ENCODE results near the gene PDE2A. TPM values are rescaled to one million over a fixed set of nuclear protein-coding genes. Genes with fewer than 3 reads are reported as not detected.

PDE2A gene
- total RNA-seq, 6 experiments from 2014 or later = 11.2 to 46.3 (median 22.8) TPM

GRCh38 chr11:72598466-72598865 is 75.8 kb downstream of the PDE2A start:
- no peaks in the 10 kb centered on the region for H3K27me3 ChIP-seq
- H3K4me3 ChIP-seq = no peak overlapping the region
- no peaks in the 10 kb centered on the region for H3K9me3 ChIP-seq
- DNase-seq (no peak), ATAC-seq (peak in 3 of 4 donors; percentile 17 to 41 (median 26))
- intact Hi-C loops (cut with DNase I) = loop anchor here in 1 of 2 donors (5.0 kb wide), 1 partner anchor 49 kb away; no protein-coding TSS in a partner anchor
- no peaks in the 10 kb centered on the region for H3K36me3 ChIP-seq
- TF ChIP-seq, protein P1, sequence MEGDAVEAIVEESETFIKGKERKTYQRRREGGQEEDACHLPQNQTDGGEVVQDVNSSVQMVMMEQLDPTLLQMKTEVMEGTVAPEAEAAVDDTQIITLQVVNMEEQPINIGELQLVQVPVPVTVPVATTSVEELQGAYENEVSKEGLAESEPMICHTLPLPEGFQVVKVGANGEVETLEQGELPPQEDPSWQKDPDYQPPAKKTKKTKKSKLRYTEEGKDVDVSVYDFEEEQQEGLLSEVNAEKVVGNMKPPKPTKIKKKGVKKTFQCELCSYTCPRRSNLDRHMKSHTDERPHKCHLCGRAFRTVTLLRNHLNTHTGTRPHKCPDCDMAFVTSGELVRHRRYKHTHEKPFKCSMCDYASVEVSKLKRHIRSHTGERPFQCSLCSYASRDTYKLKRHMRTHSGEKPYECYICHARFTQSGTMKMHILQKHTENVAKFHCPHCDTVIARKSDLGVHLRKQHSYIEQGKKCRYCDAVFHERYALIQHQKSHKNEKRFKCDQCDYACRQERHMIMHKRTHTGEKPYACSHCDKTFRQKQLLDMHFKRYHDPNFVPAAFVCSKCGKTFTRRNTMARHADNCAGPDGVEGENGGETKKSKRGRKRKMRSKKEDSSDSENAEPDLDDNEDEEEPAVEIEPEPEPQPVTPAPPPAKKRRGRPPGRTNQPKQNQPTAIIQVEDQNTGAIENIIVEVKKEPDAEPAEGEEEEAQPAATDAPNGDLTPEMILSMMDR (IDR thresholded peaks at IDR 0.05) = no peak
- no peak for TF ChIP-seq POLR2A (IDR thresholded peaks at IDR 0.05)
- no peaks in the 10 kb centered on the region for H3K4me1 ChIP-seq
- 36% methylated on average over 4 of the region's 6 CpGs for WGBS (ENCODE audit: insufficient coverage, low coverage, low lambda C conversion rate, missing lambda C conversion rate)
- no peak overlapping the region for H3K27ac ChIP-seq

GRCh38 chr11:72597721-72598120 is 76.5 kb downstream of the PDE2A start:
- H3K36me3 ChIP-seq = no peaks in the 10 kb centered on the region
- DNase-seq = no peak
- no peak overlapping the region for H3K27ac ChIP-seq
- no peaks in the 10 kb centered on the region for H3K27me3 ChIP-seq
- H3K4me3 ChIP-seq = no peak overlapping the region
- no peaks in the 10 kb centered on the region for H3K9me3 ChIP-seq
- H3K4me1 ChIP-seq = no peaks in the 10 kb centered on the region
- intact Hi-C loops (cut with DNase I) = loop anchor here in 1 of 2 donors (5.0 kb wide), 1 partner anchor 50 kb away; no protein-coding TSS in a partner anchor
- WGBS (ENCODE audit: insufficient coverage, low coverage, low lambda C conversion rate, missing lambda C conversion rate) = 48% methylated on average over 3 of the region's 3 CpGs
- ATAC-seq = peak in 3 of 4 donors; percentile 12 to 41 (median 14)
- TF ChIP-seq POLR2A (IDR thresholded peaks at IDR 0.05) = no peak

DNA sequence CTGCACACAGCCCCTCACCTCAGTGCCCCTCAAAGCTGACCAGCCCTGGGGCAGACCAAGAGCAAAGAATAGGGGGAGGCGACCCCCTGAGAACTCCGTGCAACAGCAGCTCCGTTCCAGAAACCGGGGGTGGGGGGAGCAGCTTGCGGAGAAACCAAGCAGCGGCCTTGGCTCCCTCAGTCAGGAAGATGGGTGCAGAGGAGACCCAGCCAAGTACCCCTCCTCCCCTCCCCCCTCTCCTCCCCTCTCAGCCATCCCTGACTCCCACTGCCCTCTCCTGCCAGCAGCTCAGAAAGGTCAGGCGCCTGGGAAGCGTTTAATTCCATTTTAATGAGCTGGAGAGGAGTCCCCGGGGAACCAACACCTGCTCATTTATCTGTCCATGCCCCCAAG is 78.9 kb downstream of the PDE2A start:
- peaks cover 0 to 2% (median 0%) of the 10 kb centered on the region in 4 donors for H3K4me1 ChIP-seq
- TF ChIP-seq, protein P1 (IDR thresholded peaks at IDR 0.05) = no peak
- no peak for TF ChIP-seq POLR2A (IDR thresholded peaks at IDR 0.05)
- H3K9me3 ChIP-seq = no peaks in the 10 kb centered on the region
- H3K27me3 ChIP-seq = peaks cover 0 to 11% of the 10 kb centered on the region in 2 donors
- H3K27ac ChIP-seq = no peak overlapping the region
- no peak overlapping the region for H3K4me3 ChIP-seq
- H3K36me3 ChIP-seq = no peaks in the 10 kb centered on the region
- WGBS (ENCODE audit: insufficient coverage, low coverage, low lambda C conversion rate, missing lambda C conversion rate) = 41% methylated on average over 6 of the region's 9 CpGs
- ATAC-seq (no peak), DNase-seq (no peak)
- intact Hi-C loops (cut with DNase I) = loop anchor here in 1 of 2 donors (5.0 kb wide), 1 partner anchor 52 kb away; no protein-coding TSS in a partner anchor

DNA sequence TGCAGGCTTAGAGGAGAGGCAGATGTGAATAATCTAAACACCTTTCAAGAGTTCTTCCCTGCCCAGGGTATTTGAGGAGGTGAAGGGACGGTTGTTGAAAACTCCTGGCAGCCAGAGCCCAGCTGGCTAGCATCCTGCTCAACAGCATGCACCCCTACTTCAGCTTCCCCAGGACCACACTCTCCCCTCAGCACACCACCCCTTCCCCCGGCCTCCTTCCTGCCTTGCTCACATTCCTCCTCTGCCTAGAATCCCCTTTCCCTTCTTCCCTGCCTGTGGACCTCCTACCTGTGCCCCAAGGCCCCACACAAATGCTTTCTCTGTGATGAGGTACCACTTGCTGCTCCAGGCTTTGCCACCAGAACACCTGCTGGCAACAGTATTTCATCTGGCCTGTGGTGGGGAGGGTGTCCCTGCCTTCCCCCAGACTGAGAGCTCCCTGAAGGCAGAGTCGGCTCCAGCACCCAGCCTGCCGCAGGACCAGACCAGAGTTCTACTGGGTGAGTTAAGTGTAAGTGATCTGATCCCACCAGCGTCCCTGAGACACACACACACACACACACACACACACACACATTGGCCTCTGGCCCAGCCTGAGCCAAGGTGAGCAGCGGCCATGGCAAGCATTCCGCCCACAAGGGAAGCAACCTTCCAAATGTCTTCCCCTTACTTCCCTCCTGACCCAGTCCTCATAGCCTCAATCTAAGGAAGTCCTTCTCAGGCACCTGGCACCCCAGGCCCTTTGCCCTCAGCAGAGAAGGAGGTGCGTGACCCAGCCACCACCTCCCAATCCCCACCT is 79.5 kb downstream of the PDE2A start:
- intact Hi-C loops (cut with DNase I) = loop anchor here in 1 of 2 donors (5.0 kb wide), 1 partner anchor 53 kb away; no protein-coding TSS in a partner anchor
- ATAC-seq = no peak
- TF ChIP-seq POLR2A (IDR thresholded peaks at IDR 0.05) = no peak
- TF ChIP-seq, protein P1 (IDR thresholded peaks at IDR 0.05) = no peak
- Histone ChIP-seq H3K4me3 (no peak overlapping the region), H3K27me3 (peaks cover 0 to 17% of the 10 kb centered on the region in 2 donors), H3K27ac (no peak overlapping the region), H3K9me3 (no peaks in the 10 kb centered on the region), H3K36me3 (no peaks in the 10 kb centered on the region), H3K4me1 (peaks cover 0 to 8% (median 0%) of the 10 kb centered on the region in 4 donors)
- DNase-seq = no peak
- WGBS (ENCODE audit: insufficient coverage, low coverage, low lambda C conversion rate, missing lambda C conversion rate) = 57% methylated on average over 1 of the region's 8 CpGs
